Stimulated activated naive CD8-positive, alpha-beta T cell treated with anti-CD3 and anti-CD28 coated beads, Interleukin-15, Interleukin-2, amounts not matched to agents 100 ng/mL and 50 ng/mL, for 24 hours (primary cell): ENCODE data around the gene FPR1.
"Not testable (repeated sequence)": the region's sequence is repeated elsewhere in the genome, so short reads cannot be mapped to it uniquely, and the experiment has no call there.

Experiments used
- H3K27ac Mint-ChIP-seq: one replicate; pipeline ENCODE4 v1.8.0; 2021; ENCODE audit warnings: mild to moderate bottlenecking, mixed read lengths
- H3K27me3 Mint-ChIP-seq: one replicate; pipeline ENCODE4 v1.8.0; 2021; ENCODE audit warnings: mixed read lengths
- H3K36me3 Mint-ChIP-seq: one replicate; pipeline ENCODE4 v1.8.0; 2021; ENCODE audit warnings: low read depth, mixed read lengths
- H3K4me1 Mint-ChIP-seq: one replicate; pipeline ENCODE4 v1.8.0; 2021; ENCODE audit warnings: low read depth, mixed read lengths
- H3K4me3 Mint-ChIP-seq: one replicate; pipeline ENCODE4 v1.8.0; 2021; ENCODE audit warnings: mild to moderate bottlenecking, mixed read lengths
- H3K9me3 Mint-ChIP-seq: one replicate; pipeline ENCODE4 v1.8.0; 2021; ENCODE audit warnings: mixed read lengths

The FPR1 gene

GRCh38 chr19:51760697-51761356 is 9.1 kb upstream of the FPR1 start, which contains the start of gene FPR2:
Gene FPR2 (plus strand): TSS chr19:51761180. CDS start chr19:51768659, 7,479 bp downstream.
- Mint-ChIP-seq H3K4me1 (no peaks in the 10 kb centered on the region), H3K27ac (no peak within 1 kb of the TSS), H3K27me3 (peaks cover 29% of the 10 kb centered on the region)

GRCh38 chr19:51755571-51755970 is 3.9 kb upstream of the FPR1 start:
- Mint-ChIP-seq H3K4me3 (no peak overlapping the region), H3K9me3 (no peaks in the 10 kb centered on the region), H3K27ac (no peak overlapping the region), H3K27me3 (peaks cover 7% of the 10 kb centered on the region), H3K36me3 (no peaks in the 10 kb centered on the region), H3K4me1 (peaks cover 3% of the 10 kb centered on the region)

More at GRCh38 chr19:51760697-51761356, 9.1 kb upstream of the FPR1 start, which contains the start of gene FPR2:
- H3K9me3 Mint-ChIP-seq = peaks cover 4% of the 10 kb centered on the region
- H3K4me3 Mint-ChIP-seq = no peak within 1 kb of the TSS
- H3K36me3 Mint-ChIP-seq = no peaks in the 10 kb centered on the region

GRCh38 chr19:51754770-51755169 is 3.1 kb upstream of the FPR1 start:
- H3K27me3 Mint-ChIP-seq = peaks cover 7% of the 10 kb centered on the region
- H3K4me1 Mint-ChIP-seq = peaks cover 3% of the 10 kb centered on the region
- H3K9me3 Mint-ChIP-seq = no peaks in the 10 kb centered on the region
- no peaks in the 10 kb centered on the region for H3K36me3 Mint-ChIP-seq
- H3K4me3 Mint-ChIP-seq = no peak overlapping the region
- H3K27ac Mint-ChIP-seq = no peak overlapping the region

- no peaks in the 10 kb centered on the region for H3K9me3 Mint-ChIP-seq
- H3K4me3 Mint-ChIP-seq = no peak overlapping the region
- no peak overlapping the region for H3K27ac Mint-ChIP-seq
- peaks cover 3% of the 10 kb centered on the region for H3K4me1 Mint-ChIP-seq
- peaks cover 7% of the 10 kb centered on the region for H3K27me3 Mint-ChIP-seq
- H3K36me3 Mint-ChIP-seq = no peaks in the 10 kb centered on the region
Measured at GRCh38 chr19:51754109-51754508, 2.4 kb upstream of the FPR1 start.

GRCh38 chr19:51750400-51751094 is 1.1 kb downstream of the FPR1 start:
- Mint-ChIP-seq H3K4me3 (no peak overlapping the region), H3K9me3 (peaks cover under 1% of the 10 kb centered on the region), H3K27ac (no peak overlapping the region), H3K36me3 (no peaks in the 10 kb centered on the region), H3K4me1 (peaks cover 3% of the 10 kb centered on the region), H3K27me3 (peaks cover under 1% of the 10 kb centered on the region)

GRCh38 chr19:51749979-51750378 is 1.7 kb downstream of the FPR1 start:
- Mint-ChIP-seq H3K27ac (no peak overlapping the region), H3K36me3 (no peaks in the 10 kb centered on the region), H3K9me3 (peaks cover 3% of the 10 kb centered on the region), H3K4me1 (peaks cover 3% of the 10 kb centered on the region), H3K27me3 (peaks cover 4% of the 10 kb centered on the region), H3K4me3 (no peak overlapping the region)

- Mint-ChIP-seq H3K27me3 (peaks cover 4% of the 10 kb centered on the region), H3K27ac (no peak overlapping the region), H3K36me3 (no peaks in the 10 kb centered on the region), H3K4me1 (peaks cover 3% of the 10 kb centered on the region), H3K9me3 (peaks cover 3% of the 10 kb centered on the region), H3K4me3 (no peak overlapping the region)
Measured at GRCh38 chr19:51746731-51747130, 4.9 kb downstream of the FPR1 start.

- Mint-ChIP-seq H3K36me3 (no peaks in the 10 kb centered on the region), H3K27ac (no peak overlapping the region), H3K9me3 (peaks cover 3% of the 10 kb centered on the region), H3K27me3 (peaks cover 12% of the 10 kb centered on the region), H3K4me1 (no peaks in the 10 kb centered on the region), H3K4me3 (no peak overlapping the region)
Measured at GRCh38 chr19:51743405-51743804, 8.3 kb downstream of the FPR1 start.

GRCh38 chr19:51742789-51743188 is 8.9 kb downstream of the FPR1 start:
- no peaks in the 10 kb centered on the region for H3K4me1 Mint-ChIP-seq
- H3K27me3 Mint-ChIP-seq = peaks cover 12% of the 10 kb centered on the region
- H3K36me3 Mint-ChIP-seq = no peaks in the 10 kb centered on the region
- no peak overlapping the region for H3K4me3 Mint-ChIP-seq
- peaks cover 3% of the 10 kb centered on the region for H3K9me3 Mint-ChIP-seq
- no peak overlapping the region for H3K27ac Mint-ChIP-seq

GRCh38 chr19:51740356-51740755 is 11.3 kb downstream of the FPR1 start:
- Mint-ChIP-seq H3K4me1 (no peaks in the 10 kb centered on the region), H3K27ac (no peak overlapping the region), H3K36me3 (no peaks in the 10 kb centered on the region), H3K27me3 (peaks cover 20% of the 10 kb centered on the region), H3K9me3 (peaks cover under 1% of the 10 kb centered on the region), H3K4me3 (no peak overlapping the region)

GRCh38 chr19:51739466-51740213 is 12.0 kb downstream of the FPR1 start:
- no peak overlapping the region for H3K27ac Mint-ChIP-seq
- H3K27me3 Mint-ChIP-seq = peaks cover 22% of the 10 kb centered on the region
- no peak overlapping the region for H3K4me3 Mint-ChIP-seq
- H3K9me3 Mint-ChIP-seq = no peaks in the 10 kb centered on the region
- H3K36me3 Mint-ChIP-seq = no peaks in the 10 kb centered on the region
- no peaks in the 10 kb centered on the region for H3K4me1 Mint-ChIP-seq

- H3K4me3 Mint-ChIP-seq, H3K4me1 Mint-ChIP-seq, H3K27ac Mint-ChIP-seq, H3K36me3 Mint-ChIP-seq, H3K9me3 Mint-ChIP-seq: not testable (repeated sequence)
- peaks cover 22% of the 10 kb centered on the region for H3K27me3 Mint-ChIP-seq
Measured at GRCh38 chr19:51738523-51738922, 13.2 kb downstream of the FPR1 start.

GRCh38 chr19:51737924-51738323 is 13.8 kb downstream of the FPR1 start:
- Mint-ChIP-seq H3K36me3 (no peaks in the 10 kb centered on the region), H3K27me3 (peaks cover 22% of the 10 kb centered on the region), H3K9me3 (no peaks in the 10 kb centered on the region), H3K4me1 (no peaks in the 10 kb centered on the region), H3K27ac (no peak overlapping the region), H3K4me3 (no peak overlapping the region)

- H3K27me3 Mint-ChIP-seq = peaks cover 22% of the 10 kb centered on the region
- H3K4me3 Mint-ChIP-seq = no peak overlapping the region
- no peaks in the 10 kb centered on the region for H3K36me3 Mint-ChIP-seq
- no peak overlapping the region for H3K27ac Mint-ChIP-seq
- no peaks in the 10 kb centered on the region for H3K4me1 Mint-ChIP-seq
- H3K9me3 Mint-ChIP-seq = no peaks in the 10 kb centered on the region
Measured at GRCh38 chr19:51737389-51737788, 14.3 kb downstream of the FPR1 start.

- peaks cover 22% of the 10 kb centered on the region for H3K27me3 Mint-ChIP-seq
- H3K36me3 Mint-ChIP-seq = no peaks in the 10 kb centered on the region
- H3K9me3 Mint-ChIP-seq = peaks cover 6% of the 10 kb centered on the region
- no peak overlapping the region for H3K27ac Mint-ChIP-seq
- H3K4me1 Mint-ChIP-seq = no peaks in the 10 kb centered on the region
- H3K4me3 Mint-ChIP-seq = no peak overlapping the region
Measured at GRCh38 chr19:51735759-51736449, 15.8 kb downstream of the FPR1 start.
